HCT116 (cell line): ENCODE measurements around the gene NHLRC3.

ENCODE experiments used
- EZH2 ChIP-seq: fragments of 200-600 bp; sonication (generic); IDR thresholded peaks from 2 replicates; pipeline ENCODE4 v1.6.1; 2017; ENCODE audit warnings: antibody characterized with exemption, mixed run types
- JUND ChIP-seq: IDR thresholded peaks from 2 replicates; pipeline ENCODE4 v1.6.1; 2012
- POLR2AphosphoS5 ChIP-seq: IDR thresholded peaks from 2 replicates; pipeline ENCODE4 v1.6.1; 2011; ENCODE audit warnings: mild to moderate bottlenecking, low read depth, low read length, moderate library complexity
- RAD21 ChIP-seq: IDR thresholded peaks from 2 replicates; pipeline ENCODE4 v1.6.1; 2012; ENCODE audit warnings: low read depth, mild to moderate bottlenecking
- YY1 ChIP-seq: IDR thresholded peaks from 2 replicates; pipeline ENCODE4 v1.6.1; 2011; ENCODE audit warnings: low read length, low read depth, moderate library complexity, mild to moderate bottlenecking; ENCODE audit not compliant: insufficient replicate concordance; ENCODE audit errors: extremely low read depth
- ZNF274 ChIP-seq: fragments of 200-500 bp; sonication (Bioruptor generic); IDR thresholded peaks from 2 replicates; pipeline ENCODE4 v1.6.1; 2014; ENCODE audit warnings: mild to moderate bottlenecking, low read depth, low read length, inconsistent platforms
- TF ChIP-seq, protein P1 (sequence below), 3 experiments: fragments of 200-600 bp in 1 of 3; sonication (generic) in 1 of 3; IDR thresholded peaks in 2 of 3; conservative IDR thresholded peaks in 1 of 3; 2 replicates each; pipeline ENCODE4 v1.5.1; 2012 to 2017; ENCODE audit warnings: low read depth in 2 of 3, low read length in 2 of 3, antibody characterized with exemption in 1 of 3, borderline replicate concordance in 1 of 3, control low read depth in 1 of 3, mild to moderate bottlenecking in 1 of 3, mixed read lengths in 1 of 3, mixed run types in 1 of 3, moderate library complexity in 1 of 3; ENCODE audit not compliant: insufficient read depth in 1 of 3
- TF ChIP-seq, protein P2 (sequence below): IDR thresholded peaks from 2 replicates; pipeline ENCODE4 v1.6.1; 2012; ENCODE audit warnings: low read depth

DNA sequence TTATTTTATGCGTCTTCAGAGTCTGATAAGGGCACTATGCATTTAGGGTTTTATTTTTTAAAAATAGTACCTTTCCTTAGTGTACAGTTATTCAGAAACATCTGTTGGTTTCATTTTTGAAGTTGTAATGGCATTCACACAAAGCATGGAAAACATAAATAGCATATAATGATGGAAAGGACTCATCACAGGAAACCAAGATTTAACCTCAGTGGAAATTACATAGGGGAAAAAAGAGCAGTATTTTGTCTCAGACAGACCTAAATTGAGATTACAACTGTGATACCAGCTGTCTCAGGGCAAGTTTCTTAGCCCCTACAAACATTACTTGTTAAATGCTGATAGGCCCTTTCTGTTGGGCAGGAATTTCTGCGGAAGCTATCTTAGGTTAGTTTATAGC is 57.2 kb downstream of the NHLRC3 start:
- TF ChIP-seq, protein P1, sequence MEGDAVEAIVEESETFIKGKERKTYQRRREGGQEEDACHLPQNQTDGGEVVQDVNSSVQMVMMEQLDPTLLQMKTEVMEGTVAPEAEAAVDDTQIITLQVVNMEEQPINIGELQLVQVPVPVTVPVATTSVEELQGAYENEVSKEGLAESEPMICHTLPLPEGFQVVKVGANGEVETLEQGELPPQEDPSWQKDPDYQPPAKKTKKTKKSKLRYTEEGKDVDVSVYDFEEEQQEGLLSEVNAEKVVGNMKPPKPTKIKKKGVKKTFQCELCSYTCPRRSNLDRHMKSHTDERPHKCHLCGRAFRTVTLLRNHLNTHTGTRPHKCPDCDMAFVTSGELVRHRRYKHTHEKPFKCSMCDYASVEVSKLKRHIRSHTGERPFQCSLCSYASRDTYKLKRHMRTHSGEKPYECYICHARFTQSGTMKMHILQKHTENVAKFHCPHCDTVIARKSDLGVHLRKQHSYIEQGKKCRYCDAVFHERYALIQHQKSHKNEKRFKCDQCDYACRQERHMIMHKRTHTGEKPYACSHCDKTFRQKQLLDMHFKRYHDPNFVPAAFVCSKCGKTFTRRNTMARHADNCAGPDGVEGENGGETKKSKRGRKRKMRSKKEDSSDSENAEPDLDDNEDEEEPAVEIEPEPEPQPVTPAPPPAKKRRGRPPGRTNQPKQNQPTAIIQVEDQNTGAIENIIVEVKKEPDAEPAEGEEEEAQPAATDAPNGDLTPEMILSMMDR (IDR thresholded peaks at IDR 0.05 in 2 of 3, conservative IDR thresholded peaks at IDR 0.05 in 1 of 3; ENCODE audit: borderline replicate concordance in 1 of 3, insufficient read depth in 1 of 3, low read depth in 2 of 3, low read length in 2 of 3), result no peak
- TF ChIP-seq EZH2, result no peak
- no peak for TF ChIP-seq JUND
- TF ChIP-seq, protein P2, sequence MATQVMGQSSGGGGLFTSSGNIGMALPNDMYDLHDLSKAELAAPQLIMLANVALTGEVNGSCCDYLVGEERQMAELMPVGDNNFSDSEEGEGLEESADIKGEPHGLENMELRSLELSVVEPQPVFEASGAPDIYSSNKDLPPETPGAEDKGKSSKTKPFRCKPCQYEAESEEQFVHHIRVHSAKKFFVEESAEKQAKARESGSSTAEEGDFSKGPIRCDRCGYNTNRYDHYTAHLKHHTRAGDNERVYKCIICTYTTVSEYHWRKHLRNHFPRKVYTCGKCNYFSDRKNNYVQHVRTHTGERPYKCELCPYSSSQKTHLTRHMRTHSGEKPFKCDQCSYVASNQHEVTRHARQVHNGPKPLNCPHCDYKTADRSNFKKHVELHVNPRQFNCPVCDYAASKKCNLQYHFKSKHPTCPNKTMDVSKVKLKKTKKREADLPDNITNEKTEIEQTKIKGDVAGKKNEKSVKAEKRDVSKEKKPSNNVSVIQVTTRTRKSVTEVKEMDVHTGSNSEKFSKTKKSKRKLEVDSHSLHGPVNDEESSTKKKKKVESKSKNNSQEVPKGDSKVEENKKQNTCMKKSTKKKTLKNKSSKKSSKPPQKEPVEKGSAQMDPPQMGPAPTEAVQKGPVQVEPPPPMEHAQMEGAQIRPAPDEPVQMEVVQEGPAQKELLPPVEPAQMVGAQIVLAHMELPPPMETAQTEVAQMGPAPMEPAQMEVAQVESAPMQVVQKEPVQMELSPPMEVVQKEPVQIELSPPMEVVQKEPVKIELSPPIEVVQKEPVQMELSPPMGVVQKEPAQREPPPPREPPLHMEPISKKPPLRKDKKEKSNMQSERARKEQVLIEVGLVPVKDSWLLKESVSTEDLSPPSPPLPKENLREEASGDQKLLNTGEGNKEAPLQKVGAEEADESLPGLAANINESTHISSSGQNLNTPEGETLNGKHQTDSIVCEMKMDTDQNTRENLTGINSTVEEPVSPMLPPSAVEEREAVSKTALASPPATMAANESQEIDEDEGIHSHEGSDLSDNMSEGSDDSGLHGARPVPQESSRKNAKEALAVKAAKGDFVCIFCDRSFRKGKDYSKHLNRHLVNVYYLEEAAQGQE, result no peak
- no peak for TF ChIP-seq YY1
- no peak for TF ChIP-seq ZNF274
- no peak for TF ChIP-seq POLR2AphosphoS5
- TF ChIP-seq RAD21, result no peak
